MM.1S (cell line): ENCODE measurements around the gene PADI6.

Experiments used
- EZH2 ChIP-seq: fragments of 300-600 bp; sonication (generic); optimal IDR thresholded peaks from 2 replicates; pipeline ENCODE3; 2017; ENCODE audit warnings: low read depth, mild to moderate bottlenecking, antibody characterized with exemption, low read length, mixed read lengths
- EZH2phosphoT487 ChIP-seq: fragments of 300-600 bp; sonication (generic); IDR thresholded peaks from 2 replicates; pipeline ENCODE4 v1.6.1; 2018; ENCODE audit warnings: antibody characterized with exemption, low read length
- TF ChIP-seq, protein P1 (sequence below): fragments of 300-600 bp; sonication (generic); IDR thresholded peaks from 2 replicates; pipeline ENCODE4 v1.5.1; 2016; ENCODE audit warnings: antibody characterized with exemption, low read length, mixed read lengths

DNA sequence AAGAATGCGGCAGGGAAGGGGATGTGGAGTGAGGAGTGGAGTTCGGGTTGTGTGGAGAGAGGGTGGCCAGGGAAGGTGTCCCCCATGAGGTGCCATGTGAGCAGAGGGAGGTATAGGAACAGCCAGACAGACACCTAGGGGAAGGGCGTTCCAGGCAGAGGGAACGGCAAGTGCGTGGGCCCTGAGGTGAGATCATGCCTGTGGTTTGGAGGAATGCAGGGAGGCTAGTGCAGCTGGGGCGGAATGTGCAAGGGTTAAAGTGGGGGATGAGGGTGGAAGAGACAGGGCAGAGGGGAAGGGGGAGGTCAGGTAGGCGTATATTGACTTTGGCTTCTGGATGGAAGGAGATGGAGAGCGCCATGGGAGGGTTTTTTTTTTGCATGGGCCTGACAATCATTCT, 31.6 kb upstream of the PADI6 start:
- TF ChIP-seq, protein P1, sequence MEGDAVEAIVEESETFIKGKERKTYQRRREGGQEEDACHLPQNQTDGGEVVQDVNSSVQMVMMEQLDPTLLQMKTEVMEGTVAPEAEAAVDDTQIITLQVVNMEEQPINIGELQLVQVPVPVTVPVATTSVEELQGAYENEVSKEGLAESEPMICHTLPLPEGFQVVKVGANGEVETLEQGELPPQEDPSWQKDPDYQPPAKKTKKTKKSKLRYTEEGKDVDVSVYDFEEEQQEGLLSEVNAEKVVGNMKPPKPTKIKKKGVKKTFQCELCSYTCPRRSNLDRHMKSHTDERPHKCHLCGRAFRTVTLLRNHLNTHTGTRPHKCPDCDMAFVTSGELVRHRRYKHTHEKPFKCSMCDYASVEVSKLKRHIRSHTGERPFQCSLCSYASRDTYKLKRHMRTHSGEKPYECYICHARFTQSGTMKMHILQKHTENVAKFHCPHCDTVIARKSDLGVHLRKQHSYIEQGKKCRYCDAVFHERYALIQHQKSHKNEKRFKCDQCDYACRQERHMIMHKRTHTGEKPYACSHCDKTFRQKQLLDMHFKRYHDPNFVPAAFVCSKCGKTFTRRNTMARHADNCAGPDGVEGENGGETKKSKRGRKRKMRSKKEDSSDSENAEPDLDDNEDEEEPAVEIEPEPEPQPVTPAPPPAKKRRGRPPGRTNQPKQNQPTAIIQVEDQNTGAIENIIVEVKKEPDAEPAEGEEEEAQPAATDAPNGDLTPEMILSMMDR: no peak
- TF ChIP-seq EZH2: no peak
- no peak for TF ChIP-seq EZH2phosphoT487
